NT2/D1 (cell line): ENCODE measurements around the gene TPCN2.

Experiments used
- DNase-seq: peaks from one replicate; pipeline ENCODE4 v3.0.0-alpha.2; 2011; ENCODE audit warnings: low read depth, low spot score
- H3K27me3 ChIP-seq: 2 replicates; pipeline ENCODE4 v1.6.0; 2011; ENCODE audit warnings: mild to moderate bottlenecking; ENCODE audit not compliant: insufficient read length, insufficient read depth
- H3K36me3 ChIP-seq: 2 replicates; pipeline ENCODE4 v1.6.1; 2011; ENCODE audit warnings: mild to moderate bottlenecking, low read length, mixed read lengths; ENCODE audit not compliant: insufficient read depth, insufficient read length
- H3K4me1 ChIP-seq: 2 replicates; pipeline ENCODE4 v1.5.1; 2011; ENCODE audit not compliant: insufficient read depth, insufficient read length
- H3K4me3 ChIP-seq: 2 replicates; pipeline ENCODE4 v1.5.1; 2011; ENCODE audit warnings: low read depth; ENCODE audit not compliant: insufficient read length
- H3K9ac ChIP-seq: 2 replicates; pipeline ENCODE4 v1.6.0; 2011; ENCODE audit warnings: low read depth; ENCODE audit not compliant: insufficient read length
- H3K9me3 ChIP-seq: 2 replicates; pipeline ENCODE4 v1.5.1; 2011; ENCODE audit warnings: mild to moderate bottlenecking, low read length; ENCODE audit not compliant: insufficient read depth
- SUZ12 ChIP-seq: IDR thresholded peaks from 2 replicates; pipeline ENCODE4 v1.6.1; 2011; ENCODE audit not compliant: insufficient read length, insufficient read depth; ENCODE audit errors: extremely low read depth
- YY1 ChIP-seq: IDR thresholded peaks from 2 replicates; pipeline ENCODE4 v1.6.1; 2011; ENCODE audit not compliant: insufficient read length, insufficient read depth
- ZNF274 ChIP-seq: IDR thresholded peaks from 2 replicates; pipeline ENCODE4 v1.6.1; 2011; ENCODE audit warnings: mild to moderate bottlenecking, low read depth, low read length

The TPCN2 gene

DNA sequence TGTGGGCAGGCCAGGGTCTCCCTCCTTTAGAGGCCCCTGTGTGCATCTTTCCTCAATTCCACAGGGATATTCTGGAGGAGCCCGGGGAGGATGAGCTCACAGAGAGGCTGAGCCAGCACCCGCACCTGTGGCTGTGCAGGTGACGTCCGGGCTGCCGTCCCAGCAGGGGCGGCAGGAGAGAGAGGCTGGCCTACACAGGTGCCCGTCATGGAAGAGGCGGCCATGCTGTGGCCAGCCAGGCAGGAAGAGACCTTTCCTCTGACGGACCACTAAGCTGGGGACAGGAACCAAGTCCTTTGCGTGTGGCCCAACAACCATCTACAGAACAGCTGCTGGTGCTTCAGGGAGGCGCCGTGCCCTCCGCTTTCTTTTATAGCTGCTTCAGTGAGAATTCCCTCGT, 39.1 kb downstream of the TPCN2 start:
- H3K36me3 ChIP-seq: peaks cover 83% of the 10 kb centered on the region
- no peaks in the 10 kb centered on the region for H3K27me3 ChIP-seq
- H3K4me3 ChIP-seq: no peak overlapping the region
- H3K9me3 ChIP-seq: no peaks in the 10 kb centered on the region
- no peak overlapping the region for H3K9ac ChIP-seq
- DNase-seq: no peak
- no peaks in the 10 kb centered on the region for H3K4me1 ChIP-seq
- TF ChIP-seq SUZ12: no peak
- TF ChIP-seq ZNF274: no peak
- no peak for TF ChIP-seq YY1

DNA sequence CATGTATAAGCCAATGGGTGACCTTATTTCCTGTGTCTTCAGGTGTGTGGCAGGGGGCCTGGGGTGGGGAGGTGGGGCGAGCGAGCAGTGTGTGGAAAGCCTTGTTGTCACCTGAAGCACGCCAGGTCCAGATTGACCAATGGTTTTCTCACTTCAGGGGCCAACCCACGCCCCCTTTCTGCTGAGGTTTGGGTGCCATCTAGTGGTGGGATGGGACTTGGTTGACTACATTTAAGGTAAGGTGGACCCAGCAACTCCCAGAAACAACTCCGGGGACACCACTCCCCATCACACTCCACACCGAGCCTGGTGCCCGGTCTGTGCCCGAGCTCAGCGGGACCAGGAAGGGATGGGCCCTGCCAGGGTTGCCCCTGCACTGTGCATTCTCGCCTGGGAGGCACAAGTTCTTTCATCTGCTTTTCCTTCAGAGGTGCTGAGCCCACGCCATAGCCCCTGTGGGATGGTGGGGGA, 40.0 kb downstream of the TPCN2 start:
- no peaks in the 10 kb centered on the region for H3K4me1 ChIP-seq
- H3K9ac ChIP-seq: no peak overlapping the region
- H3K4me3 ChIP-seq: no peak overlapping the region
- peak; percentile 81 for DNase-seq
- peaks cover 78% of the 10 kb centered on the region for H3K36me3 ChIP-seq
- TF ChIP-seq ZNF274 (no peak), YY1 (no peak), SUZ12 (no peak)
- no peaks in the 10 kb centered on the region for H3K27me3 ChIP-seq
- H3K9me3 ChIP-seq: no peaks in the 10 kb centered on the region

DNA sequence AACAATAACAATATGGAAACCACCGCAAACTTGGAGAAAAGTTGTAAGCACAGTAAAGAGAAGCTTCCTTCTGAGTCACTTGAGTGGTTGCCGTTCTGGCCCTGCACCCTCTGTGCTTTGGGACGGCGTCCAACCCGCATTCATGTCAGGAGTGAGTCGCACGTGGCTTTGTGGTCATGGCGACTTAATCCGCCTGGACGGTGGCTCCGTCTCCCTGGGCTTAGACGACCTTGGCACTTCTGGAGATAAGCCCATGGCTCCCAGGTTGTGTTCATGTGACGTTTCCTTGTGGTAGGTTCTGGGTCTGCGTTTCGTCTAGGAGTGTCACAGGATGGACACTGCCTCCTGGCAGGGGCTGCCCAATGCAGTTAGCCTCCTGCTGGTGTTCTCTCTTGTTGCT, 40.5 kb downstream of the TPCN2 start:
- Histone ChIP-seq H3K9ac (no peak overlapping the region), H3K4me3 (no peak overlapping the region), H3K27me3 (no peaks in the 10 kb centered on the region), H3K36me3 (peaks cover 73% of the 10 kb centered on the region), H3K9me3 (no peaks in the 10 kb centered on the region), H3K4me1 (no peaks in the 10 kb centered on the region)
- no peak for DNase-seq
- TF ChIP-seq YY1 (no peak), SUZ12 (no peak), ZNF274 (no peak)

DNA sequence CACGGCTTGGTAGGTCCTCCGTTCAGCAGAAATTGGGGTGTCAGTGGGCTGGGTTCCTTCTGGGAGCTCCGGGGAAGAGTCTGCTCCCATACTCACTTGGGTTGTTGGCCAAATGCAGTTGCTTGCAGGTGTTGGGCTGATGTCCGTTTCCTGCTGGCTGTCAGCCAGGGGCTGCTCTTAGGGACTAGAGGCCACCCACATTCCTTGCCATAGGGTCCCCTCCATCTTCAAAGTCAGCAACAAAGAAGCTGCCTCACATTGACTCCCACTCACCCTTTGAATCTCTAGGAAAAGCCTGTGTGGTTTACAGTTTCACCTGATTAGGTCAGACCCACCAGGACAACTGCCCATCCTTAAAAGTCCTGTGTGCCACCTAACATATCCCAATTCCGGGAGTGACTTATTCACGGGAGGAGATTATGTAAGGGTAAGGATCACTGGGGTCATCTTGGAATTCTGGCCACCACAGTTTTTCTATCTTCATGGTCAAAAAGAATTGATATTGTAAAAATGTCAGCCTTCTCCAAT, 43.0 kb downstream of the TPCN2 start:
- Histone ChIP-seq H3K27me3 (no peaks in the 10 kb centered on the region), H3K4me1 (no peaks in the 10 kb centered on the region), H3K36me3 (peaks cover 60% of the 10 kb centered on the region), H3K4me3 (no peak overlapping the region), H3K9me3 (no peaks in the 10 kb centered on the region), H3K9ac (no peak overlapping the region)
- no peak for TF ChIP-seq YY1
- no peak for TF ChIP-seq SUZ12
- TF ChIP-seq ZNF274: no peak
- no peak for DNase-seq

DNA sequence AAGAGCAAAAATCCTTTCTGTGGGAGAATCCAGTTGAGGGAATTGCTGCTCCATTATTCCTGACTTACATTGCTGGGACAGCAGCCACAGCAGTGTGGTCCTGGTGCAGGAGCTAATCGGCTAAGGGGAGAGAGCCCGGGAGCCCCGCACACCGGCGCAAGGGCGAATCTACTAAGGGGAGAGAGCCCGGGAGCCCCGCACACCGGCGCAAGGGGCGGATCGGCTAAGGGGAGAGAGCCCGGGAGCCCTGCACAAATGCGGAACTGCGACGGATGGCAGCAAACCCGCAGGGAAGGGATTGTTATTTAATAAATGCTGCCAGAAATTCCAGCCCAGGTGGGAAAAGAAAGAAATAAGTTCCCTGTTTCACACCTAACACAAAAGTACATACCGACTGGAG, 43.5 kb downstream of the TPCN2 start:
- Histone ChIP-seq H3K4me3 (no peak overlapping the region), H3K9ac (no peak overlapping the region), H3K27me3 (no peaks in the 10 kb centered on the region), H3K9me3 (no peaks in the 10 kb centered on the region), H3K36me3 (peaks cover 60% of the 10 kb centered on the region), H3K4me1 (no peaks in the 10 kb centered on the region)
- no peak for DNase-seq
- TF ChIP-seq YY1: no peak
- no peak for TF ChIP-seq ZNF274
- TF ChIP-seq SUZ12: no peak

DNA sequence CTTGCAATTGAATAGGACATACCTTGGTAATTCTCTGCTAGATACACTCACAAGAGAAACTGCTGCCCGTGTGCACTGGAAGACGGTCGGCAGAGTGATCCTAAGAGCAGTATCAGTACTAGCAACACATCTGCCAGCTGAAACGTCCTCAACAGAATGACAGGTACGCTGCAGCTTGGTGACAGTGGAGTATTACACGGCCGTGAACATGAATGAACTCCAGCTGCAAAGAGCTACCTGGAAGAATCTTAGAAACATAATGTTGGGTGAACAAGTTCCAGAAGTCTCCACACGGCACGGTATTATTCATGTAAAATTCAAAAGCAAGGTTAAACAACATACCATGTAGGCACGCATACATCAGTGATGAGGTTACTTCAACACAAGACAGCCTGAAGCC, 44.4 kb downstream of the TPCN2 start:
- Histone ChIP-seq H3K4me3 (no peak overlapping the region), H3K4me1 (no peaks in the 10 kb centered on the region), H3K9ac (no peak overlapping the region), H3K27me3 (no peaks in the 10 kb centered on the region), H3K9me3 (no peaks in the 10 kb centered on the region), H3K36me3 (peaks cover 52% of the 10 kb centered on the region)
- TF ChIP-seq YY1 (no peak), ZNF274 (no peak), SUZ12 (no peak)
- DNase-seq: no peak

DNA sequence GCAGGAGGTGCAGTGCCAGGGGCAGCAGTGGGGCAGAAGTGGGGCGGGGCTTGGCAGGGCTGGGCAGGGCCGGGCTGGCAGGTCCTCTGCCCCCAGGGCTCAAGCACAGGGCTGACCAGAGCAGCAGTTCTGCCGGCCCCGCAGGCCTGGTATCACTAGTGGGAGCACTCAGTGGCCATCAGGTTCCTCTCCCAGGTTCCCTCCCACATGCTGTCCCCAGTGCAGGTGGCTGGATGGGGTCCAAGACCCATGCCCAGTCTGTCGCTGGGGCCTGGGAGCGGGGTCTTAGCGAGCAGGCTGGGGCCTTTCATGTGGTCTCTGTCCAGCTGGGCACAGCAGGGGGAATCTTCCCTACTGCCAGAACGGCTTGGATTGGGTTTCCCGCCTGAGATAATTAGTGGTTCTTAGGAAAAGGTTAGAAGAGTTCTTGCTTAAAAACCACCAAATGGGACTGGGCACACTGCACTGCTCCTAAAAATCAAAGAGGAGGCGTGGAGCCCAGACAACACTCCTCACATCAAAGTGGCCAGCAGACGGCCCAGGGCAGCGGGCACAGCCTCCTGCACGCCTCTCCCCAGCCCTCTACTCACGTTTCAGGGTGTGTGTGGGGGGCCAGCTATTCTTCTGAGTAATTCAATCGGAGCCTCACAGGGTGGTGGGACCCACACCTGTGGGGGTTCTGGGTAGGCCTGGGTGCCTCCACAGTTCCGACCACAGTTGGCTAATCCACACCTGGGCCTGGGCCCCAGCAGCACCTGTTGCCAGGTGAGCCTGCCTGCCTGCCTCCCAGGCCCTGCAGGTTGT, 45.6 kb downstream of the TPCN2 start:
- Histone ChIP-seq H3K9ac (no peak overlapping the region), H3K36me3 (peaks cover 41% of the 10 kb centered on the region), H3K27me3 (no peaks in the 10 kb centered on the region), H3K4me1 (no peaks in the 10 kb centered on the region), H3K4me3 (no peak overlapping the region), H3K9me3 (no peaks in the 10 kb centered on the region)
- DNase-seq: no peak
- TF ChIP-seq SUZ12 (no peak), ZNF274 (no peak), YY1 (no peak)
